HK-2 (cell line): ENCODE results near the gene TENM3.

Experiments used
- DNase-seq: peaks from one replicate; pipeline ENCODE4 v3.0.0-alpha.2; 2018; ENCODE audit not compliant: unreplicated experiment

The TENM3 gene

DNA sequence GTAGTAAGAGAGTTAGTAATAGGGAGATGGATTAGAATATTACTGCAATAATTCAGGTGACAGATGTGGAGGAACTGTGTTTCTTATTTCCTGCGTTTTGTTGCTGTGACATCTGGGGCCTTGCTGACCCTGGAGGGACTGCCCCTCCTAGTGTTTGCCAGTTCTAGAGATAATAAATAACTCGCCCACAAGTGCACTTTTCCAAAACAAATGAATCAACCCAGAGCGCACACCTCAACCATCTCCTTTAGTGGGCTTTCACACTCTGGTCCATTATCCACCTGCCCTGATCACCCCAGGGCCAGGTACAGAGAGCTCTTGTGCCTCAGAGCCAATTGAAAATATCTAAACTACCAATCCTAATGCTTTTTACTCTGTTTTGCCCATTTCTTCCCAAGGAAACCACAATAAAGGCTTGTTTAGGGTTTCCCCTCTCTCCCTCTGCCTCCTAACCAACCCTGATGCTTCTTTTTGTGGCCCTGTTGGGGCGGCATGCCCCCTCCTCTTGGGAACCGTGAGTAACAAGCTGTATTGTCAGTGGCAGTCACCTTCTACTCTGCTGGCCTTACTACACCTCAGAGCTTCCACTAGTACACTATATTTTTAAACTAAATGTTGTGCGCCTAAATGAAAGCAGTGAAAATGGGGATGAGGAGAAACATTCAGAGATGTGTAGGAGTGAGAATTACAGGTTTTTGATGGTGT, 270.5 kb downstream of the TENM3 start:
- DNase-seq = no peak

DNA sequence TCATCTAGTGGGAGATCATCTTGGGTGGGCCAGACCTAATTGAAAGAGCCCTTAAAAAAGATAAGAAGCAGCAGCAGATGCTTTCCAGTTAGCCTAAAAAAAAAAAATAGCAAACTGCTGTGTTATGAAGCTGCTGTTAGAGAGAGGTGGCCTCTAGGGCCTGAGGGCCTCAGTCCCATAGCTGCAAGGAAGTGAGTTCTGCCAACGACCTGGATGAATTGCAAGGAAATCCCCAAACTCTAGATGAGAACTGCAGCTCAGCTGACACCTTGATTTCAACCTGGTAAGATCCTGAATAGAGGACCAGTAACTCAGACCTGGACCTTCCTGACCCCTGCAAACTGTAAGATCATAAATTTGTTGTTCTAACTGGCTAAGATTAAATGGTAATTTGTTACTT, 275.2 kb downstream of the TENM3 start:
- DNase-seq = no peak

DNA sequence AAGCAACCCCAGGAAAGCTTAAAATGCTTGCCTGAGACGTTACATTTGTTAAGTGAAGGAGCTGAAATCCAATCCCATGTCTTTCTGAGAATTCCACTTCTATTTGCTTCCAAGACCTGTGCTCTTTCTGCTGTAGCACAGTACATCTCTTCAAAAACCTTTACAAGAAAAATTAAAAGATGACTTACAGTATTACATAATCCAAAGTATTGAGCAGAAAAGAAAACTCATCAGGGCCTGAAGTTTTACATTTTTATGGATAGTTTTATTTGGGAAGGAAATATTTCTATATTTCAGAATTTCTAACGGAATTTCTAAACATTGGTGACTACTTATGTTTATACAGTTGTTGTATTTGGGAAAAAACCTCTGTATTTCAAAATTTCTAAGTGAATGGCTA, 276.3 kb downstream of the TENM3 start:
- no peak for DNase-seq

DNA sequence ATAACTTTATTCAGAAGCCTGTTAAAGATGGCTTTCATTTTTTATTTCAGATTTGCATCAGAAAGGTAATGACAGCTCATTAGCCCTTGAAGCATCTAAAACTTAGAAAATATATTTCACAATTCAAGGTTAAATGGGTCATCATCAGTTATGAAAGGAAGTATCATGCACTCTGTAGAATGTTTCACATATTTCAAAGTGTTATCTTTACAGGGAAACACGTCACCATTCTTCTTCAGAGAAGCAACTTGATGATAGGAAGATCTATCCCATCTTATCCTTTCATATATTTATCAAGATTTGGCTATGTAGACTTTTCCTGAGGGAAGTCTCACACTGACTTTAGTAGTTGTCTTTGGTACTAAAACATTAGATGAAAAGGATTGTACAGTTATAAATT, 277.8 kb downstream of the TENM3 start:
- no peak for DNase-seq

DNA sequence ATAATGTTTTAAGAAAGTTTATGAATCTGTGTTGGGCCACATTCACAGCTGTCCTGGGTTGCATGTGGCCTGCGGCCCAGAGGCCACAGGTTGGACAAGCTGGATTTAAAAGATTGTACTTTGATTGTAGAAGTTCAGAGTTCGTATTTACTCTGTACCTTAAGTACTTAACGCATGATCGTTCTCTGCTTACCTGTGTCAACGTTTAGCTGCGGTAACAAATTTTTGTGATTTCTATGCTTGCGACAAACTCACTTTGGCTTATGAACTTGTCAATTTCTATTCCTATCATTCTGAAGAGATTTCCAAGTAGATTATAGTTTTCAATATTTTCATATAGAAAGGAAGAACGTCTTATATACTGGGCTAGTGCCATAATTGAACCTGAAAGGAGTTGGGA, 285.6 kb downstream of the TENM3 start:
- no peak for DNase-seq

DNA sequence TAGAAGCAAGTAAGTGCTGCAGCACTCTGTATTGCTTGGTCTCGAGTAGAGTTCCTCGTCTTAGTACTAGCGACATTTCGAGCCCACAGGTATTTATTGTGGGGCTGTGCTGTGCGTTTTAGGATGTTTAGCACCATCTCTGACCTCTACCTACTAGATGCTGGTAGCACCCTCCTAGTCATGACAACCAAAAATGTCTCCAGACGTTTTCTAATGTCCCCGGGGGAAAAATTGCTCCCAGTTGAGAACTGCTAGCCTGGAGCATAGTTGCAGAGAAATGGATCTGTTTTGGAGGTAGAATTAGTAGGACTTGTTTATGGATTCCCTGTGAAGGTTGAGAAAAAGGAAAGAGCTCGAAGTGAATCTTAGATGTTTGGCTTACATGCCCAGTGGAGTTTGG, 287.2 kb downstream of the TENM3 start:
- no peak for DNase-seq

DNA sequence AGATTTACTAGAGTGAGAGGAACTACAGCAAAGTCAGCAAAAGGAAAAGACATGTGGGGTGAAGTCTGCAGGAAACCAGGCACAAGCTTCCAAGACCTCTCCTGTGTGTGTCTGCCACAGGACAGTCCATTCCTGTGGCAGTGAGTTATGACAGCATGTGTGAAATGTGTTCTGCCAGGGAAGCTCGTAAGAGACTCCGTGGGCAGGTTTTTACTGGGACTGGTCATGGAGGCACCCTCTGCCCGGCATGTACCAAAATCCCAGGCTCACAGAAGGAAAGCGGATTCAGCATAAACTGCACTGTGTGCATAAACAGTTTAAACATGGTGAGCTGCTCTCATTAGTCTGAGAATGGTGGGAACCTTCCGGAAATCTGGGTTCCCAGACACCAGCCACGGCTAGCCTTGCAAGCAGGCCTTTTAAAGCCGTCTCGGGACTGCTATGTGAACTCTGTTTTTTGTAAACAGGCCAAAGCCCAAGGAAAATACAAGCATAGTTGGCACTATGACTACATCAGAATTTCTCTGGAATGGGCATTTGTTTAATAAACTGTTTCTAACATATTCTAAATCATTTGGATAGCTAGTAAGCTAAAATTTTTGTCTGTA, 288.5 kb downstream of the TENM3 start:
- no peak for DNase-seq

DNA sequence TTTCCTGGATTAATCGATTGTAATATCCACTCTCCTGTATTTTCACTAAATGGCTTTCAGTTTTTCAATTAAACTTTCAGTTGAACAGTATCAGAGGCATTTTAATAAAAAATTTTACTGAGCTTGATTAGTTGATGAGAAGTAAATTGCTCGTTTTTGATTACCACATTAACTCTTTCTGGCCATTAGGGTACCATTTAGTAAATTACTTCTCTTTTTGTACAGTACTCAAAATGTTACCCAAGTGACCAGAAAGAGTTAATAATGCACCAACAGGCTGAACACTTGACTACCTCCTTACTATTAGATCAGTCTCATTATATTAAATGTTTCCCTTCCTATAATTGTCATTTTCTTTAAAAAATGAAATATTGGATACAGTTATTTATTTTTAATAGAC, 289.2 kb downstream of the TENM3 start:
- no peak for DNase-seq

DNA sequence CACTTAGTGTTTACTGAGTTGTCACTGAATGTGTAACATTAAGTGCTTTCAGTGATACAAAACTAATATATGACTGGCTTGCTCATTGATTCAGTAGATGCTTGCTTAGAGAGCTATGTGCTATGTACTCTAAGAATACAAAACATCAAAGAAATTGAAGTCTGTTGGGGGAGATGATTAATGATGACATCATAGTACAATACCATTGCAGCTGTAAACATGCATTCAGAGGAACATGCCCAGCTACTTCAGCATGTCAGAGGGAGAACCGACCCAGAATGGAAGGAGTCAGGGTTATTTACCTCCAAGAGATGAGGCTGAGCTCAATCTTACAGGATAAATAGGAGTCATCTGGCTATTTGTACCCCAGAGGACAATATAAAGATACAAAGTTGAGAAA, 290.8 kb downstream of the TENM3 start:
- no peak for DNase-seq

DNA sequence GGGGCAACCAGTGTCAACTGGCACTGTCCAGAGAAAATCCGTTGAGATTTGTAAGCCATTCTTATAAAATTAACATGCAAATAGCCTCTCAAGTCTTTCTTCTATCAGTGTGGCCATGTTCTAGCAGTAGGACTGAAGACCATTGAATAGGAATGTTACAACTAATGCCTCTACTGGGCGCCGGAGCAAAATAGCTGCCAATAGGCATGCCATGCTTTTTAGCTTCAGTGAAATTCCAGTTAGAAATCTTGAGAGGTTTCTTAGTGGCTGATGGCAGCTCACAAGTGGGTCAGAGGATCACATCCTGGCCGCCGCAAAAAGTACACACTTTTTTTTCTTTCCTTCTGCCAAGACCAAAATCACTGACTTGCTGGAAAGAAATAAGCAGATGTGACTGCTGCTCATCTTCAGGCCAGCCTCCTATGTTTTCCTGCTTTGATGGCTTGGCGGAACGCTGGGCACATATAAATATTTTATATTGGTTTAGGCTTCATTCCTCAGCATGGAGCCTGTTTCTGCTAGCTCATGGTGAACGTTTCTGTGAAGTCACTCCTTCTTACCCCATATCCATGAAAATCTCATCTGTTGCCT, 293.1 kb downstream of the TENM3 start:
- no peak for DNase-seq

DNA sequence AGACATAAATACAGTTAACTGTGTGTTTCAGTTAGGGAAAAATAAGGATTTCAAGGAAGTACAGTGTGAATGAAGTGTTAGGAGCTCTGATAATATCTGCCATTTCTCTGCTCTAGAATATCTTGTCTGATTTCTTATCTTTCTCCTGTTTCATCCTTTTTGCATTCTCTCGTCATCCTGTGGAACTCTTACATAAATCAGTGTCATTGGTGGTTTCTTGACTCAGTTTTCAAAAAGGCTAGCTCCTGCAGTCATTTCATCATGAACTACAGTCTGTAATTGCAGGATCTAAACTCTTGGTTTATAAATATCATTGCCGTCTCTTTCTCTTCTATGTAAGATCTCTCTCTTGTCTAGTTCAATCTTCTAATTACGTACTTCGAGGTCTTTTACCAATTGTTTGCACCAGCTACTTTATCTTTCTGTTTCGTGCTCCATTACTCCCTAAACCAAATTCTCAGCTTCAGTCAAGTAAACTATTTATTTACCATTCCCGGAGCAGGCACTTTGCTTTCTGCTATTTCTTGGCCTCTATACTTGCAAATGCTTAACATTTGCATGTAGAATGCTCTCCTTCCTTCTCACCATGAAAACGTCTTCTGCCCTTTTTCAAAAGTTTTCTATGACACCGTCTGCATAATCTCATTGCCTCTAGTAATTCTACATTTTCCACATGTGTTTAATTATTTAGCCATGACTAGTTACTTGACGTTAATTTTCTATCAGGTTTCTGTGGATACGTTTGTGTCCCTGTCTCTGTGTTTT, 294.0 kb downstream of the TENM3 start:
- DNase-seq = no peak

DNA sequence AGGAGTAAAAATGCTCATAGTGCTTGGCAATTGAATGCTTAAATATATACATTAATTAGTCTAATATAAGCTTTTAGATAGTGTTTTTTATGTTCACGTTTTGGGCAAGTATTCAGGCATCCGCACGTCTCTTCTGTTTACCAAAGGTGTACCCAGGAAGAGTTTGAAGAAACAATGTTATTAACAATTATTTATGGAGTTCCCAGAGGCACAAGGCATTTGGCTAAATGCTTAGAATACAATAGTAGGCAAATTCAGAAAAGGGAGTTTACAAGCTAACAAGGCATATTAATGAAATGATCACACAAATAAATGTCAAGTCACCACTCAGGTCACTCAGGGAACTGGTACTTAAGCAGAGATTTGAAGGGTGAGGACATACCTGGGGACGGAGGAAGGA, 294.8 kb downstream of the TENM3 start:
- no peak for DNase-seq

DNA sequence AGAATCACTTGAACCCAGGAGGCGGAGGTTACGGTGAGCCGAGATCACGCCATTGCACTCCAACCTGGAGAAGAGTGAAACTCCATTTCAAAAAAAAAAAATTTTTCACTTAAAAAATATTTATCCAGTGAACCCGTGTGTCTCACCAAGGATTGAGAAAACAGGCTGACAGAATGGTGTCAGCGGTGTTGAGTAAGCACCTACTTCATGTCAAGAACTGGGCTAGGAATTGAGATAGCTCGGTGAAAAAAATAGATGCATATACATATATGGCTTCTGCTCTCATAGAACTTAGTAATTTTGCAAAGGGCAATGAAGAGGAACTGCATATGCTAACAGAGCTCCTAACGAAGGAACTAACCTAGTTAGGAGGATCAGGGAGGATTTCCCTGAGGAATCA, 297.3 kb downstream of the TENM3 start:
- DNase-seq = no peak

DNA sequence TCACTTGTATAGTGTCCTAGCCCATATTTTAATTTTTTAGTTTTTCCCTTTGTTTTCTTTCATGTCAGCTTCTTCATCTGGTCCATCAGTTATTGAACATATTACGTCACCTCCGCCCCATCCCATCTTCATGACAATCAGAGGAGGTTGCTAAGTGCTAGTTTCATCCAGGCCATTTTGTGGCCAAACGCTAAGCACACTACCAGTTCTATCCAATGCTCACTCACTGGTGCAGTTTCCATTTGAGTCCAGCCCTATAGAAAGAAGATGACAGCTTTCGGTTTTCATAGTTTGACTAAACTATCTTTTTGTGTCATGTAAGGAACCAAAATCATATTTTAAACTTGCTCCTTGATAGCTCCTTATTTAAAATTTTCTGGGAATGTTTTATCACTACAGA, 304.2 kb downstream of the TENM3 start:
- no peak for DNase-seq

DNA sequence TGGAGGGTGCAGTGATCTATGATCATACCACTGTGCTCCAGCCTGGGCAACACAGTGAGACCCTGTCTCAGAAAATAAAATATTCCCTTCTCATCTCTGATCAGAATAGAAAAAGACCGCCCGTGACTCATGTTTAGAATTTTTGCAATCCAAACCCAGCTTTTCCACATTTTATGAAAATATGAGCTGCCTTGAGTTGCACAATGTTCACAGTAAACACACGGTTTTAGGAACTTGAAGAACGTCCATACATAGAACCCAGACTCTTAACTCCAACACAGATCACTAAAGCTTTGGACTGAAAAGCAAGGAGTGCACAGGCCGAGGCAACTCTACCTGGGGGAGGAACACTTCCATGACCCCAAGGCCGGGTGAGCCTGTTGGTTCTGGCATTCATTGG, 305.0 kb downstream of the TENM3 start:
- no peak for DNase-seq

DNA sequence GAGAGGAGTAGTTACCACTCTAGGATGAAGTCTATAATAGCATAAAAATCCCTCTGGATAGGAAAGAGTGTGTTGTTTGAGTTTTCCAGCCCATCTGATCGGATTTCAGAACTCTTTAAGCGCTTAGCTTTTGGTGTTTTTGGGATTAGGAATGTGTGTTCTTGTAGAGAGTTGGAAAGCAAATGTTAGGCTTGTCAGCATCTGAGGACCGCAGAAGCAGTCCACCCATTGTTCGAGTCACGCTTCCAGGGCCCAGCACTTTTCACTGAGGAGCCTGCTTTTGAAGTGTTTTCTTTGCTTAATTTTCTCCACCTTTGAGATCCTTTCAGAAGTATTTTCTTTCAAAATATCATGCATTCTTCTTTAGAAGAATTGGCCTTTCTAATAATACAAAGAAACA, 306.2 kb downstream of the TENM3 start:
- no peak for DNase-seq

DNA sequence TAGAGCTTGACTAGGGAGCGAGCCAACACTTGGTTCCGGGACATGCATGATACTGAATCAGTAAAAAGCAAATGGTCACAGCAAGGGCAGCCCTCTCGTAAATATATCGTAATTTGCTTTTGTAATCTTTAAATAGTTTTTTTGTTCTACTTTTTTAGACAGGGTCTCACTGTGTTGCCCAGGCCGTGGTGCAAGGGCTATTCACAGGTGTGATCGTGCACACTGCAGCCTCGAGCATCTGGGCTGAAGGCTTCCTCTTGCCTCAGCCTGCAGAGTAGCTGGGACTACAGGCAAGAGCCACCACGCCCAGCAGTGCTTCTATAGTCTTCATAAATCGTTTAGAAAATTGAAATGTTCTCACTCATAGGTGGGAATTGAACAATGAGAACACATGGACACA, 309.7 kb downstream of the TENM3 start:
- DNase-seq = no peak

DNA sequence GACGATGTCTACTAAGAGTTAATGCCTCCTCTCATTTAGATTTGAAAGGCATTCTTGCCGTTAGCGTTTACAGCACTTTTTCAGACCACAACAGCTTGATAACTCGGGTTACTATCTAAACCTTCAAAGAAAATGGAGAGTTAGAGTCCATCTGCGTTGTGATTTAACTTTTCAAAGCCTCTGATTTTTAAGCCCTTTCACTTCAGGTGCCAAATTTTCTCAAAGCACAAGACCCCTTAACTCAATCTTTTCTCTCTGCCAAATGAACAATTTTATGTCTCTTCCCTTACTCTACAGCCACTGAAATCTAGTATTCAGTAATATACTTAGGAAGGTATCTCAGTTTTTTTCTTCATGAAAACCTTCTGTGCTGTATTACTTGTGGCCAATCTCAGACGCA, 310.5 kb downstream of the TENM3 start:
- no peak for DNase-seq

DNA sequence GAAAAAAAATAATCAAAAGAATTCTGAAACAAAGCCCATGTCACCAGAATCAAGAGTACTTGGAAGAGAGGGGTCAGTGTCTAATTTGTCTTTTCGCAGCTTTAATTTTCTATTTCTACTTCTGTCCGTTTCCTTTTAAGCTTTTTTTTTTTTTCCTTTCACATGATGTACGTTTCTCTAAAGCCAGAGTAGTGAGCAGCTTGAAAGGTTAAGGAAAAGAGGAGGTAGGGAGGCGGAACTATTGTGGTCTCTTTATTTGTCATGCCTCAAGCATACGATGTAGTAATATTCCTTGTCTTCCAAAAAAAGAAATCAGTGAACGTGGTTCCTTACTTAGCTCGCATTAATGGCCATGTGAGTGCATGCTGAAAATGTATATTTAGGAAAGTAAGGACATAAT, 311.5 kb downstream of the TENM3 start:
- DNase-seq = no peak

DNA sequence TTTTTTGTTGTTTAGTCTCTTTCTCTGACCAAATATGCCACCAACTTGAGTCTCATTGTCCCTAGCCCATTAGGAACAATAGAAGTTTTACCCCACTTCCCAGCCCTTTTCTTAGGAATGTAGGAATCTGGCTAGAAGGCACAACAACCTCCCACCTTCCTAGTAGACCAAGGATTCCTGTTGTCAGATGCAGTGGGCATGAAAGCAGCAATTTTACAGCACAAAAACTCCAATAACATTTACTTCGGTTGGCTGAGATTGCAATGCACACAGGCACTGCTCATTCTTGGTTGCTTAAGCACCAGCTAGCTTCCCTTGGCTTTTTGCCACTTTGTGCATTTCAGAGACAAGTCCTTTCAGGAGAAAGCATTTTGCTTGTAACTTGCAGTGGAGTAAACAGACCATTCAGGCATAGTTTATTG, 312.8 kb downstream of the TENM3 start:
- DNase-seq = no peak

DNA sequence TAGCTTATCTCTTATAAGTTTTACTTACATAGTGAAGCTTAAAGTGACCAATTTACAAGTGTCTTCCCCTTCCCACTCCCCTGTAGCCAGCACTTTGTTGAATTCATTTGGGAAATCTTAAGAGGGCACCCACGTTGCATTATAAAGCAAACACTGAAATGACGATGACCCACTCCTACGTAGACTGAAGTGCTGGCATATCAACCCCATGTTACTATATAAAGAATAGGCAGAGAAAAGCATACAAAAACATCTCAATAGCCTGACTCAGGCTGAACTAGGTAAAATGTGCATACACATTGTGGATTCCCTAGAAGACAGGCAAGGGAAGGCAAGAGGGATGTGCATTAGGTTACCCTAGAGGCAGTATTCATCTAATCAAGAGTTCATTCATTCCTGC, 313.4 kb downstream of the TENM3 start:
- no peak for DNase-seq

DNA sequence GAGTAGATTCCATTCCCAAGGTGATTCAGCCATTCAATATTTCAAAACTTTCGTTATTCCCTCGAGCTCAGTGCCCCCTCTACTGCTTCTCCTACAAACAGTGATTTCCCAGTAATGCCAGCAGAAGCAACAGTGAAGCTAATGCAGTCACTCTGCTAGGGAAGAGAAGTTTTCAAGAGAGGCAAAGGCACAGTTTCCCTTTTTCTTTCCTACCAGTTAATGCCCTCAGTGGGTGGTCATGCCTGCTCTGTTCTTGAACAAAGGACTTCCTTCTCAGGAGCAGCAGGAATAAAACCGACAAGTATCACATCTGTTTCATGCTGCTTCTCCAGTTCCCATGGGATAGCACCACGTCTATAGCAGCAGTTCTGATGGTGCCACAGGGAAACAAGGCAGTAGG, 317.2 kb downstream of the TENM3 start:
- no peak for DNase-seq

DNA sequence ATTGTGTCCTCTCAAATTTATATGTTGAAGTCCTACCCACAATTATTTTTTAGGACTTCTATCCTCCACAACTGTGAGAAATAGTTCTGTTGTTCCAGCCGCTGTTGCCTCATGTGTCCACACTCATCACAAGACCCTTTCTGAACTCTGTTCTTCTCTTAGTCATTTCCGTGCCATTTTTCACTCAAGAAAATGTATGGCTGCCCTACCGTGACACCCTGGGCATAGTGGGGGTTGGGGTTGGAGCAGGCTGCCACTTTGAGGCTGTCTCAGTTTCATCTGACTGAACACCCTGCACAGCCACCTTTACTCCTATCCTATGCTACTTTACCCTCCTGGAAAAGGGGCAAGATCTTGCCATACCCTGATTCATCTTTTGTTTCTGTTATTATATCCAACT, 319.1 kb downstream of the TENM3 start:
- peak; percentile 45 for DNase-seq
